Measurements from ENCODE around the gene LRRC36. TPM values are rescaled to one million over a fixed set of nuclear protein-coding genes. Genes with fewer than 3 reads are reported as not detected.

The LRRC36 gene
- total and polyA plus RNA-seq, 9 of the 15 experiments (the other 6 are each of a cell fraction or from before 2014, with no cell fraction given), result 0.09 to 0.40 (median 0.17) TPM; not detected in 1

GRCh38 chr16:67277999-67278772 is 48.4 kb upstream of the LRRC36 start (continued):
- TF ChIP-seq ZBTB11 (CRISPR knock-in tag; IDR thresholded peaks at IDR 0.05) (no peak), TCF7L2 (IDR thresholded peaks at IDR 0.05; ENCODE audit: low read depth, low read length) (no peak), TEAD4 (IDR thresholded peaks at IDR 0.05; ENCODE audit: low read length) (no peak), TEAD4 (CRISPR knock-in tag; IDR thresholded peaks at IDR 0.05; ENCODE audit: borderline replicate concordance) (no peak), ZNF699 (CRISPR knock-in tag; IDR thresholded peaks at IDR 0.05; ENCODE audit: insufficient replicate concordance) (no peak), SMAD2 (IDR thresholded peaks at IDR 0.05; ENCODE audit: low read depth, low read length) (no peak), ZNF24 (IDR thresholded peaks at IDR 0.05) (no peak), PRPF4 (IDR thresholded peaks at IDR 0.05; ENCODE audit: insufficient read depth, low read depth, low read length, poor library complexity, severe bottlenecking) (no peak), ZNF77 (CRISPR knock-in tag; IDR thresholded peaks at IDR 0.05) (no peak), GABPB1 (CRISPR knock-in tag; IDR thresholded peaks at IDR 0.05) (no peak), CREB5 (CRISPR knock-in tag; IDR thresholded peaks at IDR 0.05) (no peak), XRCC5 (IDR thresholded peaks at IDR 0.05; ENCODE audit: low read depth, low read length) (no peak), ZNF212 (CRISPR knock-in tag; IDR thresholded peaks at IDR 0.05) (no peak), ZFX (CRISPR knock-in tag; IDR thresholded peaks at IDR 0.05) (0 out of 2 replicates have a peak, but pooled peaks have one; percentile 3), HMGN3 (IDR thresholded peaks at IDR 0.05; ENCODE audit: borderline replicate concordance, extremely low read depth, insufficient read length, low read depth, low read length) (no peak), BMI1 (IDR thresholded peaks at IDR 0.05; ENCODE audit: low read length) (no peak)
- TF ChIP-seq, protein P1, sequence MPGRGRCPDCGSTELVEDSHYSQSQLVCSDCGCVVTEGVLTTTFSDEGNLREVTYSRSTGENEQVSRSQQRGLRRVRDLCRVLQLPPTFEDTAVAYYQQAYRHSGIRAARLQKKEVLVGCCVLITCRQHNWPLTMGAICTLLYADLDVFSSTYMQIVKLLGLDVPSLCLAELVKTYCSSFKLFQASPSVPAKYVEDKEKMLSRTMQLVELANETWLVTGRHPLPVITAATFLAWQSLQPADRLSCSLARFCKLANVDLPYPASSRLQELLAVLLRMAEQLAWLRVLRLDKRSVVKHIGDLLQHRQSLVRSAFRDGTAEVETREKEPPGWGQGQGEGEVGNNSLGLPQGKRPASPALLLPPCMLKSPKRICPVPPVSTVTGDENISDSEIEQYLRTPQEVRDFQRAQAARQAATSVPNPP (IDR thresholded peaks at IDR 0.05; ENCODE audit: borderline replicate concordance, insufficient read depth, insufficient read length), result no peak
- TF ChIP-seq, protein P2, sequence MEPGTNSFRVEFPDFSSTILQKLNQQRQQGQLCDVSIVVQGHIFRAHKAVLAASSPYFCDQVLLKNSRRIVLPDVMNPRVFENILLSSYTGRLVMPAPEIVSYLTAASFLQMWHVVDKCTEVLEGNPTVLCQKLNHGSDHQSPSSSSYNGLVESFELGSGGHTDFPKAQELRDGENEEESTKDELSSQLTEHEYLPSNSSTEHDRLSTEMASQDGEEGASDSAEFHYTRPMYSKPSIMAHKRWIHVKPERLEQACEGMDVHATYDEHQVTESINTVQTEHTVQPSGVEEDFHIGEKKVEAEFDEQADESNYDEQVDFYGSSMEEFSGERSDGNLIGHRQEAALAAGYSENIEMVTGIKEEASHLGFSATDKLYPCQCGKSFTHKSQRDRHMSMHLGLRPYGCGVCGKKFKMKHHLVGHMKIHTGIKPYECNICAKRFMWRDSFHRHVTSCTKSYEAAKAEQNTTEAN (CRISPR knock-in tag; IDR thresholded peaks at IDR 0.05), result no peak
- TF ChIP-seq, protein P3, sequence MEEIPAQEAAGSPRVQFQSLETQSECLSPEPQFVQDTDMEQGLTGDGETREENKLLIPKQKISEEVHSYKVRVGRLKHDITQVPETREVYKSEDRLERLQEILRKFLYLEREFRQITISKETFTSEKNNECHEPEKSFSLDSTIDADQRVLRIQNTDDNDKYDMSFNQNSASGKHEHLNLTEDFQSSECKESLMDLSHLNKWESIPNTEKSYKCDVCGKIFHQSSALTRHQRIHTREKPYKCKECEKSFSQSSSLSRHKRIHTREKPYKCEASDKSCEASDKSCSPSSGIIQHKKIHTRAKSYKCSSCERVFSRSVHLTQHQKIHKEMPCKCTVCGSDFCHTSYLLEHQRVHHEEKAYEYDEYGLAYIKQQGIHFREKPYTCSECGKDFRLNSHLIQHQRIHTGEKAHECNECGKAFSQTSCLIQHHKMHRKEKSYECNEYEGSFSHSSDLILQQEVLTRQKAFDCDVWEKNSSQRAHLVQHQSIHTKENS (CRISPR knock-in tag; IDR thresholded peaks at IDR 0.05), result no peak

Data from K562 (cell line).